H9 (cell line): ENCODE data around the gene NSD1. TPM values are rescaled to one million over a fixed set of nuclear protein-coding genes. Genes with fewer than 3 reads are reported as not detected.

Experiments
- DNase-seq: peaks from one replicate; pipeline ENCODE4 v3.0.0-alpha.2; 2017
- H2AFZ ChIP-seq: one replicate; pipeline ENCODE4 v1.6.1; 2013; ENCODE audit warnings: mild to moderate bottlenecking, low read length, control low read depth, moderate library complexity
- H2AK5ac ChIP-seq: 2 replicates; pipeline ENCODE4 v1.6.1; 2013; ENCODE audit warnings: low read length, control low read depth, mixed read lengths; ENCODE audit not compliant: insufficient read length
- H2BK120ac ChIP-seq: one replicate; pipeline ENCODE4 v1.6.1; 2013; ENCODE audit warnings: low read depth, mild to moderate bottlenecking, low read length, control low read depth, inconsistent platforms; ENCODE audit not compliant: poor library complexity, severe bottlenecking
- H2BK12ac ChIP-seq: 2 replicates; pipeline ENCODE4 v1.6.1; 2013; ENCODE audit warnings: low read length, control low read depth, mixed read lengths, low read depth; ENCODE audit not compliant: insufficient read length
- H2BK15ac ChIP-seq: 2 replicates; pipeline ENCODE4 v1.6.1; 2013; ENCODE audit warnings: low read depth, low read length, control low read depth
- H2BK20ac ChIP-seq: one replicate; pipeline ENCODE4 v1.6.1; 2013; ENCODE audit warnings: low read depth, mild to moderate bottlenecking, low read length, control low read depth, inconsistent platforms; ENCODE audit not compliant: poor library complexity, severe bottlenecking
- H2BK5ac ChIP-seq: 2 replicates; pipeline ENCODE4 v1.6.1; 2013; ENCODE audit warnings: low read length, control low read depth, mixed read lengths; ENCODE audit not compliant: insufficient read length
- H3K14ac ChIP-seq: 2 replicates; pipeline ENCODE4 v1.6.1; 2013; ENCODE audit warnings: low read length, control low read depth; ENCODE audit not compliant: insufficient read depth
- H3K18ac ChIP-seq: 2 replicates; pipeline ENCODE4 v1.6.1; 2013; ENCODE audit warnings: low read depth, mild to moderate bottlenecking, mixed read lengths, low read length, control low read depth; ENCODE audit not compliant: insufficient read length
- H3K23ac ChIP-seq: 2 replicates; pipeline ENCODE4 v1.6.1; 2013; ENCODE audit warnings: low read length, control low read depth, mixed read lengths, low read depth; ENCODE audit not compliant: insufficient read length
- H3K23me2 ChIP-seq: 2 replicates; pipeline ENCODE4 v1.6.1; 2013; ENCODE audit warnings: low read depth, mild to moderate bottlenecking, mixed read lengths, low read length, control low read depth; ENCODE audit not compliant: insufficient read length, poor library complexity, severe bottlenecking
- H3K27ac ChIP-seq: 2 replicates; pipeline ENCODE4 v1.5.1; 2013; ENCODE audit warnings: low read length, control low read depth, mixed read lengths, low read depth; ENCODE audit not compliant: insufficient read length
- H3K27me3 ChIP-seq: 2 replicates; pipeline ENCODE4 v1.6.1; 2013; ENCODE audit warnings: low read length, control low read depth, inconsistent platforms; ENCODE audit not compliant: insufficient read depth
- H3K4ac ChIP-seq: 2 replicates; pipeline ENCODE4 v1.6.1; 2013; ENCODE audit warnings: low read depth, mild to moderate bottlenecking, control low read depth, inconsistent platforms, low read length, moderate library complexity
- H3K4me1 ChIP-seq: 2 replicates; pipeline ENCODE4 v1.6.1; 2013; ENCODE audit warnings: low read length, control low read depth, inconsistent platforms; ENCODE audit not compliant: insufficient read depth
- H3K4me2 ChIP-seq: 2 replicates; pipeline ENCODE4 v1.6.1; 2013; ENCODE audit warnings: low read length, control low read depth, mixed read lengths; ENCODE audit not compliant: insufficient read length, insufficient read depth
- H3K56ac ChIP-seq: 2 replicates; pipeline ENCODE4 v1.6.1; 2013; ENCODE audit warnings: low read depth, mild to moderate bottlenecking, mixed read lengths, low read length, control low read depth; ENCODE audit not compliant: insufficient read length
- H3K79me1 ChIP-seq: 2 replicates; pipeline ENCODE4 v1.6.1; 2013; ENCODE audit warnings: low read depth, mild to moderate bottlenecking, moderate library complexity, low read length, control low read depth, inconsistent platforms; ENCODE audit not compliant: insufficient read depth, poor library complexity, severe bottlenecking
- H3K79me2 ChIP-seq: 2 replicates; pipeline ENCODE4 v1.6.1; 2013; ENCODE audit warnings: low read length, control low read depth, inconsistent platforms; ENCODE audit not compliant: insufficient read depth
- H3K9ac ChIP-seq: 2 replicates; pipeline ENCODE4 v1.6.1; 2013; ENCODE audit warnings: low read length, control low read depth, mixed read lengths; ENCODE audit not compliant: insufficient read length; ENCODE audit errors: extremely low read depth
- H3K9me3 ChIP-seq: one replicate; pipeline ENCODE4 v1.6.1; 2013; ENCODE audit warnings: low read depth, low read length, inconsistent platforms; ENCODE audit not compliant: control insufficient read depth
- H3T11ph ChIP-seq: one replicate; pipeline ENCODE4 v1.6.1; 2013; ENCODE audit warnings: mild to moderate bottlenecking, low read length, control low read depth, inconsistent platforms
- H4K20me1 ChIP-seq: one replicate; pipeline ENCODE4 v1.6.1; 2013; ENCODE audit not compliant: control insufficient read depth, insufficient read length, insufficient read depth
- H4K5ac ChIP-seq: 2 replicates; pipeline ENCODE4 v1.6.1; 2013; ENCODE audit warnings: low read depth, mild to moderate bottlenecking, mixed read lengths, low read length, control low read depth; ENCODE audit not compliant: insufficient read length
- H4K8ac ChIP-seq: replicated peaks from 2 replicates; pipeline ENCODE4 v1.6.1; 2013; ENCODE audit warnings: low read length, control low read depth, mixed read lengths, low read depth; ENCODE audit not compliant: insufficient read length
- H4K91ac ChIP-seq: 2 replicates; pipeline ENCODE4 v1.6.1; 2013; ENCODE audit warnings: low read depth, mild to moderate bottlenecking, moderate library complexity, mixed read lengths, low read length, control low read depth; ENCODE audit not compliant: insufficient read length
- H3K27ac Mint-ChIP-seq, 3 experiments: 2 replicates in 2 of 3; 3 replicates in 1 of 3; pipeline ENCODE4 v1.8.0; 2020 to 2021; ENCODE audit warnings: mixed read lengths in 3 of 3, mild to moderate bottlenecking in 1 of 3, moderate library complexity in 1 of 3
- H3K27me3 Mint-ChIP-seq: 2 replicates; pipeline ENCODE4 v1.8.0; 2021; ENCODE audit warnings: low read depth, mild to moderate bottlenecking, moderate library complexity, mixed read lengths
- H3K36me3 Mint-ChIP-seq, 3 experiments: 2 replicates in 2 of 3; 3 replicates in 1 of 3; pipeline ENCODE4 v1.8.0; 2020 to 2021; ENCODE audit warnings: low read depth in 3 of 3, mixed read lengths in 3 of 3; ENCODE audit not compliant: insufficient read depth in 1 of 3
- H3K4me1 Mint-ChIP-seq, 2 experiments: 2 replicates each; pipeline ENCODE4 v1.8.0; 2020; ENCODE audit warnings: mixed read lengths in 2 of 2
- H3K4me3 Mint-ChIP-seq, 2 experiments: 2 replicates in 1 of 2; 3 replicates in 1 of 2; pipeline ENCODE4 v1.8.0; 2020 to 2021; ENCODE audit warnings: mild to moderate bottlenecking in 2 of 2, mixed read lengths in 2 of 2, moderate library complexity in 1 of 2
- H3K9me3 Mint-ChIP-seq, 2 experiments: 2 replicates in 1 of 2; 3 replicates in 1 of 2; pipeline ENCODE4 v1.8.0; 2020; ENCODE audit warnings: mild to moderate bottlenecking in 2 of 2, mixed read lengths in 2 of 2, moderate library complexity in 1 of 2
- CTCF ChIP-seq: fragments of 200-600 bp; sonication (generic); conservative IDR thresholded peaks from 3 replicates; pipeline ENCODE4 v1.8.0; 2021; ENCODE audit warnings: antibody characterized with exemption, mild to moderate bottlenecking
- WGBS: extraction: QIAGEN DNeasy Blood & Tissue Kit; methylation state at CpG from one replicate; pipeline ENCODE4 v1.1.7; 2013; ENCODE audit warnings: missing lambda C conversion rate, low lambda C conversion rate, mixed read lengths; ENCODE audit not compliant: insufficient read length; ENCODE audit errors: extremely low coverage; 5-methylcytosine and 5-hydroxymethylcytosine counted together
- total RNA-seq: library from RNA; stranded (reverse); gene quantifications from 2 replicates; pipeline ENCODE4 v1.2.1, GENCODE V29; 2021

The NSD1 gene
- total RNA-seq, 1 experiment from 2014 or later = 213 TPM

GRCh38 chr5:177232358-177232757, 98.8 kb downstream of the NSD1 start:
- Mint-ChIP-seq H3K4me1 (peaks cover 0 to 4% of the 10 kb centered on the region in 2 experiments; a peak in 1 of 4 replicates), H3K36me3 (peaks cover 11 to 51% (median 48%) of the 10 kb centered on the region in 3 experiments), H3K9me3 (no peaks in the 10 kb centered on the region), H3K27ac (peak overlapping the region in 1 of 3 experiments; percentile 77; a peak in 2 of 7 replicates), H3K27me3 (no peaks in the 10 kb centered on the region), H3K4me3 (no peak overlapping the region)
- Histone ChIP-seq H3K9me3 (no peaks in the 10 kb centered on the region), H3K27me3 (no peaks in the 10 kb centered on the region), H3K4ac (no peak overlapping the region), H2AK5ac (no peak overlapping the region), H2BK20ac (no peak overlapping the region), H4K5ac (no peak overlapping the region), H3K79me2 (peaks cover 18% of the 10 kb centered on the region; the same call in 1 of the 2 replicates), H3K18ac (no peak overlapping the region), H4K91ac (no peak overlapping the region), H3K4me1 (no peaks in the 10 kb centered on the region), H2BK15ac (no peak overlapping the region), H3K27ac (no peak overlapping the region), H3K56ac (no peak overlapping the region), H2BK5ac (no peak overlapping the region), H3K23ac (no peak overlapping the region), H3T11ph (no peak overlapping the region), H4K20me1 (no peaks in the 10 kb centered on the region), H3K14ac (no peak overlapping the region), H4K8ac (no peak overlapping the region), H3K79me1 (peaks cover 9% of the 10 kb centered on the region), H3K23me2 (no peaks in the 10 kb centered on the region), H3K4me2 (no peak overlapping the region), H3K9ac (no peak overlapping the region), H2BK120ac (no peak overlapping the region), H2BK12ac (no peak overlapping the region), H2AFZ (no peak overlapping the region)
- DNase-seq = no peak
- no peak for TF ChIP-seq CTCF
- WGBS = no CpG with 5 or more reads among the region's 4 CpGs
